ENCODE measurements around the gene CLDN15.
A peak's percentile ranks its signal among the peaks of the same experiment; 100 is the strongest.

CLDN15 gene

GRCh38 chr7:101244375-101245146 is 7.0 kb upstream of the CLDN15 start, which contains the start of gene FIS1:
FIS1 (minus strand) TSS chr7:101245081; CDS start chr7:101245004, 77 bp downstream.
- peak; percentile 89 to 90 for DNase-seq (ENCODE audit: low read depth in 2 of 2)

- no peak for DNase-seq (ENCODE audit: low read depth in 2 of 2)
Measured at GRCh38 chr7:101243646-101244374, 6.2 kb upstream of the CLDN15 start.

- DNase-seq (ENCODE audit: low read depth in 2 of 2), result no peak
Measured at GRCh38 chr7:101241443-101242349, 4.1 kb upstream of the CLDN15 start.

- DNase-seq (ENCODE audit: low read depth in 2 of 2), result no peak
Measured at GRCh38 chr7:101241015-101241363, 3.4 kb upstream of the CLDN15 start.

GRCh38 chr7:101240226-101241014 is 2.8 kb upstream of the CLDN15 start:
- no peak for DNase-seq (ENCODE audit: low read depth in 2 of 2)

GRCh38 chr7:101239951-101240220 is 2.3 kb upstream of the CLDN15 start:
- DNase-seq (ENCODE audit: low read depth in 2 of 2), result no peak

- no peak for DNase-seq (ENCODE audit: low read depth in 2 of 2)
Measured at GRCh38 chr7:101239191-101239950, 1.8 kb upstream of the CLDN15 start.

GRCh38 chr7:101238226-101239182 is 902 bp upstream of the CLDN15 start:
- DNase-seq (ENCODE audit: low read depth in 2 of 2), result no peak

- no peak for DNase-seq (ENCODE audit: low read depth in 2 of 2)
Measured at GRCh38 chr7:101236292-101236835, 1.2 kb downstream of the CLDN15 start.

GRCh38 chr7:101235522-101235921 is 2.1 kb downstream of the CLDN15 start:
- DNase-seq (ENCODE audit: low read depth in 2 of 2), result no peak

GRCh38 chr7:101235050-101235449 is 2.6 kb downstream of the CLDN15 start:
- DNase-seq (ENCODE audit: low read depth in 2 of 2), result no peak

GRCh38 chr7:101234636-101235035 is 3.0 kb downstream of the CLDN15 start:
- no peak for DNase-seq (ENCODE audit: low read depth in 2 of 2)

- DNase-seq (ENCODE audit: low read depth in 2 of 2), result no peak
Measured at GRCh38 chr7:101233907-101234547, 3.6 kb downstream of the CLDN15 start.

- no peak for DNase-seq (ENCODE audit: low read depth in 2 of 2)
Measured at GRCh38 chr7:101232141-101232850, 5.3 kb downstream of the CLDN15 start.

- no peak for DNase-seq (ENCODE audit: low read depth in 2 of 2)
Measured at GRCh38 chr7:101231644-101232043, 6.0 kb downstream of the CLDN15 start.

- no peak for DNase-seq (ENCODE audit: low read depth in 2 of 2)
Measured at GRCh38 chr7:101226721-101227120, 10.9 kb downstream of the CLDN15 start.

GRCh38 chr7:101225650-101226049 is 12.0 kb downstream of the CLDN15 start:
- no peak for DNase-seq (ENCODE audit: low read depth in 2 of 2)

GRCh38 chr7:101223528-101223927 is 14.1 kb downstream of the CLDN15 start:
- no peak for DNase-seq (ENCODE audit: low read depth in 2 of 2)
